IMR-90 (cell line): ENCODE results near the gene PGBD1.

Experiments used
- BHLHE40 ChIP-seq: fragments of 150-350 bp; IDR thresholded peaks from 2 replicates; pipeline ENCODE4 v1.6.1; 2016; ENCODE audit warnings: mild to moderate bottlenecking, low read depth, low read length
- CEBPB ChIP-seq: IDR thresholded peaks from 2 replicates; pipeline ENCODE4 v1.6.1; 2012; ENCODE audit warnings: low read depth, low read length, improper control_type of control experiment
- CTCF ChIP-seq: conservative IDR thresholded peaks from 2 replicates; pipeline ENCODE4 v1.5.1; 2012; ENCODE audit warnings: mild to moderate bottlenecking, low read depth, low read length, improper control_type of control experiment
- ELK1 ChIP-seq: fragments of 150-350 bp; IDR thresholded peaks from 2 replicates; pipeline ENCODE4 v1.6.1; 2016; ENCODE audit warnings: low read depth, mild to moderate bottlenecking, low read length, moderate library complexity, borderline replicate concordance
- FOS ChIP-seq: fragments of 150-350 bp; IDR thresholded peaks from 2 replicates; pipeline ENCODE4 v1.6.1; 2016; ENCODE audit warnings: low read depth, low read length
- MAFK ChIP-seq: IDR thresholded peaks from 2 replicates; pipeline ENCODE4 v1.6.1; 2012; ENCODE audit warnings: low read depth, low read length, improper control_type of control experiment
- MAZ ChIP-seq: IDR thresholded peaks from 2 replicates; pipeline ENCODE4 v1.6.1; 2012; ENCODE audit warnings: low read depth, mild to moderate bottlenecking, low read length, improper control_type of control experiment, moderate library complexity, borderline replicate concordance
- POLR2A ChIP-seq: IDR thresholded peaks from 2 replicates; pipeline ENCODE4 v1.6.1; 2012; ENCODE audit warnings: mild to moderate bottlenecking, low read depth, low read length
- RCOR1 ChIP-seq: IDR thresholded peaks from 2 replicates; pipeline ENCODE4 v1.6.1; 2012; ENCODE audit warnings: mild to moderate bottlenecking, low read length, improper control_type of control experiment; ENCODE audit not compliant: insufficient replicate concordance
- RFX5 ChIP-seq: IDR thresholded peaks from 2 replicates; pipeline ENCODE4 v1.8.0; 2012; ENCODE audit warnings: low read depth, mild to moderate bottlenecking, low read length, moderate library complexity
- SMC3 ChIP-seq: fragments of 150-350 bp; IDR thresholded peaks from 2 replicates; pipeline ENCODE4 v1.6.1; 2016; ENCODE audit warnings: low read depth, mild to moderate bottlenecking, antibody characterized with exemption, low read length, moderate library complexity
- USF2 ChIP-seq: fragments of 150-350 bp; IDR thresholded peaks from 2 replicates; pipeline ENCODE4 v1.6.1; 2017; ENCODE audit warnings: mild to moderate bottlenecking, antibody characterized with exemption, low read length, low read depth

- TF ChIP-seq CTCF (no peak), POLR2A (no peak), BHLHE40 (no peak), RCOR1 (no peak), RFX5 (no peak), FOS (no peak), CEBPB (no peak), MAFK (no peak), MAZ (no peak), USF2 (no peak), ELK1 (no peak), SMC3 (no peak)
Measured at GRCh38 chr6:28315628-28316027, 34.3 kb downstream of the PGBD1 start.
